Thyroid gland (tissue), 4 donors: ENCODE data around the gene PRKCZ.

ENCODE experiments used
- POLR2A ChIP-seq, 2 donors: fragments of 450-650 bp; IDR thresholded peaks; one replicate each; pipeline ENCODE4 v1.6.1; 2017; ENCODE audit warnings: antibody characterized with exemption in 2 of 2, mild to moderate bottlenecking in 2 of 2, moderate library complexity in 1 of 2
- TF ChIP-seq, protein P1 (sequence below), 6 experiments: fragments of 200-600 bp in 3 of 6; fragments of 450-650 bp in 3 of 6; sonication (generic) in 3 of 6; IDR thresholded peaks; one replicate each; pipeline ENCODE4 v1.5.1; 2016 to 2019; ENCODE audit warnings: antibody characterized with exemption in 6 of 6, mild to moderate bottlenecking in 2 of 6, inconsistent platforms in 1 of 6, moderate library complexity in 1 of 6

DNA sequence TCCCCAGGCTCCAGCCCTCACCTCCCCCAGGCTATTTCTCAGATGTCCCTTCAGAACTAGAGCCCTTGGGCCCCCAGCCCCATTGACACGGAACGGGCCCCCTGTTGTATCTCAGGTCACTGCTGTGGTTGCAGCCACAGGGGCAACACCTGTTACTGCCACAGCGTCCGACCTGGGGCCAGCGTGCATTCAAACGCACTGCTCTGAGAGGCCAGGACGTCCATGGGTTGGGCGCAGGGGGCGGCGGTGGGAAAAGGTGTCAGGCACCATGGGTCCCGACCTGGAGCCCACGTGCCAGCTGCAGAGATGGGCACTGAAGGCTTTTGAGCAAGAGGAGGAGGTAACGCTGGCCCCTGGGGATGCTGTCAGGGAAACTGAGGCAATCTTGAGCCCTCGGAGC is 131.1 kb downstream of the PRKCZ start:
- TF ChIP-seq, protein P1, sequence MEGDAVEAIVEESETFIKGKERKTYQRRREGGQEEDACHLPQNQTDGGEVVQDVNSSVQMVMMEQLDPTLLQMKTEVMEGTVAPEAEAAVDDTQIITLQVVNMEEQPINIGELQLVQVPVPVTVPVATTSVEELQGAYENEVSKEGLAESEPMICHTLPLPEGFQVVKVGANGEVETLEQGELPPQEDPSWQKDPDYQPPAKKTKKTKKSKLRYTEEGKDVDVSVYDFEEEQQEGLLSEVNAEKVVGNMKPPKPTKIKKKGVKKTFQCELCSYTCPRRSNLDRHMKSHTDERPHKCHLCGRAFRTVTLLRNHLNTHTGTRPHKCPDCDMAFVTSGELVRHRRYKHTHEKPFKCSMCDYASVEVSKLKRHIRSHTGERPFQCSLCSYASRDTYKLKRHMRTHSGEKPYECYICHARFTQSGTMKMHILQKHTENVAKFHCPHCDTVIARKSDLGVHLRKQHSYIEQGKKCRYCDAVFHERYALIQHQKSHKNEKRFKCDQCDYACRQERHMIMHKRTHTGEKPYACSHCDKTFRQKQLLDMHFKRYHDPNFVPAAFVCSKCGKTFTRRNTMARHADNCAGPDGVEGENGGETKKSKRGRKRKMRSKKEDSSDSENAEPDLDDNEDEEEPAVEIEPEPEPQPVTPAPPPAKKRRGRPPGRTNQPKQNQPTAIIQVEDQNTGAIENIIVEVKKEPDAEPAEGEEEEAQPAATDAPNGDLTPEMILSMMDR (IDR thresholded peaks at IDR 0.05): no peak
- TF ChIP-seq POLR2A (IDR thresholded peaks at IDR 0.05): no peak
